Measurements from ENCODE around the gene ADAMTS10. TPM values are rescaled to one million over a fixed set of nuclear protein-coding genes. Genes with fewer than 3 reads are reported as not detected.

Gene ADAMTS10
- total and polyA plus RNA-seq, 10 of the 15 experiments (the other 5 are each of a cell fraction or from before 2014, with no cell fraction given) = 0.01 to 2.5 (median 0.42) TPM; not detected in 3

- TF ChIP-seq E4F1 (IDR thresholded peaks at IDR 0.05; ENCODE audit: borderline replicate concordance, partially characterized antibody) (no peak), SPI1 (IDR thresholded peaks at IDR 0.05; ENCODE audit: borderline replicate concordance, insufficient read depth, low read depth, low read length) (no peak), RELA (IDR thresholded peaks at IDR 0.05; ENCODE audit: borderline replicate concordance, partially characterized antibody) (no peak), NR2F1 (conservative IDR thresholded peaks at IDR 0.05) (peak; percentile 47), BHLHE40 (IDR thresholded peaks at IDR 0.05; ENCODE audit: borderline replicate concordance in 1 of 2, low read depth in 2 of 2, low read length in 1 of 2) (peak; percentile 47 to 52; a peak in 1 of 4 replicates), JUND (IDR thresholded peaks at IDR 0.05; ENCODE audit: low read depth, low read length) (peak; percentile 70; the same call in 1 of the 2 replicates), BCL11A (IDR thresholded peaks at IDR 0.05; ENCODE audit: low read depth, low read length) (peak; percentile 76), ZBED1 (IDR thresholded peaks at IDR 0.05; ENCODE audit: borderline replicate concordance) (no peak), RAD51 (IDR thresholded peaks at IDR 0.05) (no peak), FOS (IDR thresholded peaks at IDR 0.05; ENCODE audit: borderline replicate concordance, extremely low read depth, insufficient read length) (no peak), MEF2A (IDR thresholded peaks at IDR 0.05; ENCODE audit: insufficient read depth, low read depth, low read length) (0 out of 2 replicates have a peak, but pooled peaks have one; percentile 28), USF2 (IDR thresholded peaks at IDR 0.05; ENCODE audit: borderline replicate concordance, low read depth, low read length) (no peak), ZBTB4 (CRISPR knock-in tag; IDR thresholded peaks at IDR 0.05) (no peak), SIN3A (IDR thresholded peaks at IDR 0.05; ENCODE audit: low read depth, low read length) (no peak), YY1 (IDR thresholded peaks at IDR 0.05; ENCODE audit: low read depth, low read length) (no peak), USF1 (IDR thresholded peaks at IDR 0.05; ENCODE audit: borderline replicate concordance, extremely low read length, insufficient read depth, low read depth, low read length) (no peak), KAT2A (conservative IDR thresholded peaks at IDR 0.05; ENCODE audit: control insufficient read depth, low read depth, low read length) (no peak), TCF7 (IDR thresholded peaks at IDR 0.05; ENCODE audit: borderline replicate concordance) (no peak), POLR2A (IDR thresholded peaks at IDR 0.05; ENCODE audit: low read depth, low read length) (0 out of 2 replicates have a peak, but pooled peaks have one; percentile 40), ELK1 (IDR thresholded peaks at IDR 0.05; ENCODE audit: low read depth, low read length) (no peak), MTA2 (IDR thresholded peaks at IDR 0.05; ENCODE audit: low read depth) (peak; percentile 59; the same call in 1 of the 2 replicates), IKZF1 (conservative IDR thresholded peaks at IDR 0.05) (peak; percentile 61)
These were observed 41.3 kb downstream of the ADAMTS10 start (continued) for GRCh38 chr19:8569066-8569771.
